Caco-2 (cell line): ENCODE measurements around the gene PCCB. TPM values are rescaled to one million over a fixed set of nuclear protein-coding genes. Genes with fewer than 3 reads are reported as not detected.
A peak's percentile ranks its signal among the peaks of the same experiment; 100 is the strongest.

Experiments used
- BruUV-seq: library from RNA; stranded (reverse); fragments of 400-500 nt; replicated peaks from 2 replicates; lab custom pipeline; 2021; lab: Mats Ljungman, UMichigan
- CTCF ChIA-PET: fragments of 300-600 bp; sonication (Branson Sonifier 250); formaldehyde crosslinking; loops from one replicate; lab custom pipeline; 2022; ENCODE audit warnings: antibody characterized with exemption; lab: Charles Lee
- POLR2A ChIA-PET: fragments of 300-600 bp; sonication (Branson Sonifier 250); formaldehyde crosslinking; loops from one replicate; lab custom pipeline; 2022; ENCODE audit warnings: antibody characterized with exemption; lab: Charles Lee
- DNase-seq, 2 experiments: peaks; one replicate each; pipeline versions ENCODE4 v3.0.0 to v3.0.0-alpha.2; 2020 to 2022
- H3K27me3 ChIP-seq: replicated peaks from 2 replicates; pipeline ENCODE4 v1.6.0; 2011; ENCODE audit warnings: low read length; ENCODE audit not compliant: control insufficient read depth, insufficient read depth
- H3K36me3 ChIP-seq: 2 replicates; pipeline ENCODE4 v1.5.1; 2011; ENCODE audit warnings: low read length; ENCODE audit not compliant: control insufficient read depth, insufficient read depth
- H3K4me1 ChIP-seq: fragments of 250-450 bp; sonication (Bioruptor Pico); 2 replicates; pipeline ENCODE4 v1.5.1; 2020; ENCODE audit warnings: mild to moderate bottlenecking
- H3K4me3 ChIP-seq: 2 replicates; pipeline ENCODE4 v1.5.1; 2011; ENCODE audit warnings: low read depth, mild to moderate bottlenecking, control low read depth, low read length
- H3K9me3 ChIP-seq: fragments of 250-450 bp; sonication (Bioruptor Pico); 2 replicates; pipeline ENCODE4 v1.5.1; 2020; ENCODE audit warnings: mild to moderate bottlenecking, moderate library complexity
- H3K27ac Mint-ChIP-seq: one replicate; pipeline ENCODE4 v1.8.0; 2022; ENCODE audit warnings: mixed read lengths; ENCODE audit not compliant: unreplicated experiment
- H3K27me3 Mint-ChIP-seq: one replicate; pipeline ENCODE4 v1.8.0; 2022; ENCODE audit warnings: mixed read lengths; ENCODE audit not compliant: insufficient read depth, unreplicated experiment
- H3K36me3 Mint-ChIP-seq: one replicate; pipeline ENCODE4 v1.8.0; 2022; ENCODE audit warnings: mild to moderate bottlenecking, mixed read lengths; ENCODE audit not compliant: insufficient read depth, unreplicated experiment
- H3K4me1 Mint-ChIP-seq: one replicate; pipeline ENCODE4 v1.8.0; 2022; ENCODE audit warnings: low read depth, mixed read lengths; ENCODE audit not compliant: unreplicated experiment
- H3K4me3 Mint-ChIP-seq: one replicate; pipeline ENCODE4 v1.8.0; 2022; ENCODE audit warnings: mild to moderate bottlenecking, moderate library complexity, mixed read lengths; ENCODE audit not compliant: unreplicated experiment
- H3K9me3 Mint-ChIP-seq: one replicate; pipeline ENCODE4 v1.8.0; 2022; ENCODE audit warnings: mixed read lengths; ENCODE audit not compliant: unreplicated experiment
- CTCF ChIP-seq, 2 experiments: fragments of 200-600 bp in 1 of 2; IDR thresholded peaks; 1 replicate in 1 of 2; 2 replicates in 1 of 2; pipeline versions ENCODE4 v1.5.1 to v1.8.0; 2011 to 2022; ENCODE audit warnings: antibody characterized with exemption in 1 of 2, control low read depth in 1 of 2, inconsistent platforms in 1 of 2, low read depth in 1 of 2, low read length in 1 of 2, mild to moderate bottlenecking in 1 of 2, moderate library complexity in 1 of 2; ENCODE audit not compliant: insufficient read depth in 1 of 2, severe bottlenecking in 1 of 2, unreplicated experiment in 1 of 2
- intact Hi-C: fragments of 100-400 bp; cut with micrococcal nuclease; formaldehyde crosslinking; loops from one replicate; pipeline ENCODE4 v1.10.0; 2022; ENCODE audit not compliant: unreplicated experiment
- total RNA-seq: library from RNA; stranded (reverse); gene quantifications from 2 replicates; pipeline ENCODE4 v1.2.3, GENCODE V29; 2022

The PCCB gene
- total RNA-seq, 1 experiment from 2014 or later: 45.5 TPM

- BruUV-seq: no TSS peak
- intact Hi-C loops: loop anchor here (1.0 kb wide), 1 partner anchor 43 kb away; the partner anchor contains the start of gene MSL2
- H3K27ac Mint-ChIP-seq: no peak overlapping the region
- Histone ChIP-seq H3K4me1 (peaks cover 14% of the 10 kb centered on the region), H3K4me3 (no peak overlapping the region), H3K36me3 (no peaks in the 10 kb centered on the region), H3K9me3 (no peaks in the 10 kb centered on the region), H3K27me3 (no peaks in the 10 kb centered on the region)
- H3K9me3 Mint-ChIP-seq: no peaks in the 10 kb centered on the region
- peaks cover 15% of the 10 kb centered on the region for H3K4me1 Mint-ChIP-seq
- TF ChIP-seq CTCF (IDR thresholded peaks at IDR 0.05; ENCODE audit: insufficient read depth in 1 of 2, low read depth in 1 of 2, low read length in 1 of 2, severe bottlenecking in 1 of 2, unreplicated experiment in 1 of 2): no peak
- no peak overlapping the region for H3K4me3 Mint-ChIP-seq
- POLR2A ChIA-PET: interaction anchor here (1.0 kb wide), 1 partner anchor 43 kb away, joined by 6 read pairs; the partner anchor contains the start of gene MSL2
- CTCF ChIA-PET: no interaction called here
- no peaks in the 10 kb centered on the region for H3K36me3 Mint-ChIP-seq
- DNase-seq: peak in 1 of 2 experiments; percentile 40
- H3K27me3 Mint-ChIP-seq: no peaks in the 10 kb centered on the region
Measured at GRCh38 chr3:136239094-136239493, 11.0 kb upstream of the PCCB start.

DNA sequence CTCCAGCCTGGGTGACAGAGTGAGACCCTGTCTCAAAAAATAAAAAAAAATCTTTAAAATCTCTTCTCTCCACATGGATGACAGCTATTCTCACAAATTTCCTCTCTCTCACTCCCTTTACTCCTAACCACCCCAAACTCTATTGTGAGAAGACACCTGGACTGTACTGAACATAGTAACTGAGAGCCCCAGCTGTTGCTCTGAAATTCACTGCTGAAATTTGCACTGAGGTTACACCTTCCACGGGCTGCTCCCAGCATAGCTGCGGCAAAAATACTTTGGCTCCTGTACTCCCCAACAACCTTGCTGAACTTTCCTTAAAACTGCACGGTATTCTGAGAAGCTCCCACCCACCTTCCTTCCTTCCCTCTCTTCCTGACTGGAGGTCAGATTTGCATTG, 4.4 kb upstream of the PCCB start:
- CTCF ChIA-PET: no interaction called here
- H3K9me3 ChIP-seq: no peaks in the 10 kb centered on the region

GRCh38 chr3:136247436-136247835, 2.7 kb upstream of the PCCB start:
- no peaks in the 10 kb centered on the region for H3K9me3 Mint-ChIP-seq
- no peak for DNase-seq
- H3K27ac Mint-ChIP-seq: no peak overlapping the region
- no peak for TF ChIP-seq CTCF (IDR thresholded peaks at IDR 0.05; ENCODE audit: insufficient read depth in 1 of 2, low read depth in 1 of 2, low read length in 1 of 2, severe bottlenecking in 1 of 2, unreplicated experiment in 1 of 2)
- no peak overlapping the region for H3K4me3 Mint-ChIP-seq
- intact Hi-C loops: no loop called here
- H3K27me3 ChIP-seq: no peaks in the 10 kb centered on the region
- BruUV-seq: no TSS peak
- no peak overlapping the region for H3K4me3 ChIP-seq
- no peaks in the 10 kb centered on the region for H3K9me3 ChIP-seq
- ChIA-PET CTCF (no interaction called here), POLR2A (interaction anchor here (0.6 kb wide), 1 partner anchor 54 kb away, joined by 5 read pairs; no protein-coding TSS in a partner anchor)
- no peaks in the 10 kb centered on the region for H3K36me3 ChIP-seq
- no peaks in the 10 kb centered on the region for H3K27me3 Mint-ChIP-seq
- H3K4me1 ChIP-seq: peaks cover 29% of the 10 kb centered on the region
- peaks cover 8% of the 10 kb centered on the region for H3K36me3 Mint-ChIP-seq
- peaks cover 31% of the 10 kb centered on the region for H3K4me1 Mint-ChIP-seq

More for the DNA sequence above, 4.4 kb upstream of the PCCB start:
- no peaks in the 10 kb centered on the region for H3K27me3 ChIP-seq
- TF ChIP-seq CTCF (IDR thresholded peaks at IDR 0.05; ENCODE audit: insufficient read depth in 1 of 2, low read depth in 1 of 2, low read length in 1 of 2, severe bottlenecking in 1 of 2, unreplicated experiment in 1 of 2): no peak
- no TSS peak for BruUV-seq
- H3K36me3 ChIP-seq: no peaks in the 10 kb centered on the region
- H3K4me3 ChIP-seq: no peak overlapping the region
- peaks cover 21% of the 10 kb centered on the region for H3K4me1 ChIP-seq
- Mint-ChIP-seq H3K4me3 (no peak overlapping the region), H3K27me3 (no peaks in the 10 kb centered on the region), H3K4me1 (peaks cover 23% of the 10 kb centered on the region), H3K36me3 (peaks cover 8% of the 10 kb centered on the region), H3K9me3 (no peaks in the 10 kb centered on the region), H3K27ac (no peak overlapping the region)
- DNase-seq: no peak
- intact Hi-C loops: no loop called here
- POLR2A ChIA-PET: interaction anchor here (0.5 kb wide), 1 partner anchor 59 kb away, joined by 3 read pairs; no protein-coding TSS in a partner anchor
